ENCODE data around the gene NRXN3.

DNA sequence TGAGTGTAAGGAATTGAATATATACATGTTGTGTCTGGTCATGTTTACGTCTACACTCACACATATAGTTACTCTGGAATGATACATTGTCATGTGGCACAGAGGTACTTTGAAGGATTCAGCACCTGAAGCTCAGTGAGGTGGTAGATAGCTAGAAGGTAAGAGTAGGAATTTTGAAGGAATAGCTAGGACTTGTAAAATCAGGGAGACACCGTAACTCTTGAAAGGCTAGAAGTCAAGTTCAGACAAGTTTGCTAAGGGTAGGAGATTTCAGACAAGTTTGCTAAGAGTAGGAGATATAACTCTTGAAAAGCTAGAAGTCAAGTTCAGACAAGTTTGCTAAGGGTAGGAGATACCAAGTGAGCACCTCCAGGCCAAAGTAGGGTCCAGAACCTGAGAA, 14.0 kb upstream of the NRXN3 start:
- no peak for TF ChIP-seq EZH2phosphoT487 (IDR thresholded peaks at IDR 0.05; ENCODE audit: insufficient read depth, low read depth)
- TF ChIP-seq EZH2 (IDR thresholded peaks at IDR 0.05; ENCODE audit: insufficient read depth, poor library complexity, severe bottlenecking) = no peak
